RWPE2 (cell line): Measurements from ENCODE around the gene KLHDC9.

ENCODE experiments used
- ATAC-seq: fragments of 200-7000 bp; cut with Tn5 transposase; 3 replicates; pipeline ENCODE4 v1.9.1; 2021; ENCODE audit warnings: low read depth
- DNase-seq: peaks from one replicate; pipeline ENCODE4 v3.0.0-alpha.2; 2020; ENCODE audit warnings: low spot score
- H3K27ac ChIP-seq: fragments of 450-650 bp; 2 replicates; pipeline ENCODE4 v1.5.1; 2017; ENCODE audit warnings: mild to moderate bottlenecking; ENCODE audit not compliant: poor library complexity, severe bottlenecking
- H3K27me3 ChIP-seq: fragments of 250-450 bp; sonication (Bioruptor Pico); 2 replicates; pipeline ENCODE4 v1.5.1; 2021; ENCODE audit warnings: mild to moderate bottlenecking, moderate library complexity; ENCODE audit not compliant: insufficient read depth, poor library complexity, severe bottlenecking
- H3K36me3 ChIP-seq: fragments of 250-450 bp; sonication (Bioruptor Pico); 2 replicates; pipeline ENCODE4 v1.5.1; 2020; ENCODE audit warnings: low read depth, mild to moderate bottlenecking, moderate library complexity
- H3K4me1 ChIP-seq: fragments of 250-450 bp; sonication (Bioruptor Pico); 2 replicates; pipeline ENCODE4 v1.5.1; 2021; ENCODE audit warnings: mild to moderate bottlenecking, moderate library complexity; ENCODE audit not compliant: insufficient read depth, poor library complexity, severe bottlenecking
- H3K4me3 ChIP-seq: fragments of 250-450 bp; sonication (Bioruptor Pico); 2 replicates; pipeline ENCODE4 v1.5.1; 2021; ENCODE audit warnings: mild to moderate bottlenecking, moderate library complexity; ENCODE audit not compliant: severe bottlenecking
- H3K9me3 ChIP-seq: fragments of 250-450 bp; sonication (Bioruptor Pico); 2 replicates; pipeline ENCODE4 v1.5.1; 2021; ENCODE audit warnings: mild to moderate bottlenecking, moderate library complexity; ENCODE audit not compliant: severe bottlenecking
- CTCF ChIP-seq: fragments of 450-650 bp; IDR thresholded peaks from one replicate; pipeline ENCODE4 v1.5.1; 2017; ENCODE audit warnings: mild to moderate bottlenecking, moderate library complexity; ENCODE audit not compliant: poor library complexity, severe bottlenecking

KLHDC9 gene

GRCh38 chr1:161119092-161119903, 21.1 kb downstream of the KLHDC9 start:
- Histone ChIP-seq H3K27ac (peak overlapping the region; percentile 75), H3K27me3 (no peaks in the 10 kb centered on the region), H3K4me3 (no peak overlapping the region), H3K4me1 (peaks cover 26% of the 10 kb centered on the region), H3K36me3 (peaks cover 68% of the 10 kb centered on the region), H3K9me3 (no peaks in the 10 kb centered on the region)
- DNase-seq, result no peak
- ATAC-seq, result peak; percentile 48
- peak; percentile 55 for TF ChIP-seq CTCF

- Histone ChIP-seq H3K27ac (no peak overlapping the region), H3K4me3 (no peak overlapping the region), H3K36me3 (peaks cover 71% of the 10 kb centered on the region), H3K4me1 (peaks cover 16% of the 10 kb centered on the region), H3K9me3 (no peaks in the 10 kb centered on the region), H3K27me3 (no peaks in the 10 kb centered on the region)
- DNase-seq (no peak), ATAC-seq (no peak)
- TF ChIP-seq CTCF, result no peak
These were observed 23.0 kb downstream of the KLHDC9 start for GRCh38 chr1:161121042-161121650.

GRCh38 chr1:161121834-161122233, 23.7 kb downstream of the KLHDC9 start:
- Histone ChIP-seq H3K36me3 (peaks cover 72% of the 10 kb centered on the region), H3K27me3 (no peaks in the 10 kb centered on the region), H3K9me3 (no peaks in the 10 kb centered on the region), H3K27ac (no peak overlapping the region), H3K4me3 (no peak overlapping the region), H3K4me1 (peaks cover 11% of the 10 kb centered on the region)
- DNase-seq (no peak), ATAC-seq (no peak)
- TF ChIP-seq CTCF, result no peak

GRCh38 chr1:161122967-161123366, 24.8 kb downstream of the KLHDC9 start:
- TF ChIP-seq CTCF, result no peak
- Histone ChIP-seq H3K36me3 (peaks cover 83% of the 10 kb centered on the region), H3K9me3 (no peaks in the 10 kb centered on the region), H3K4me3 (no peak overlapping the region), H3K27ac (no peak overlapping the region), H3K27me3 (no peaks in the 10 kb centered on the region), H3K4me1 (peaks cover 10% of the 10 kb centered on the region)
- no peak for DNase-seq
- ATAC-seq, result no peak

- ATAC-seq (no peak), DNase-seq (no peak)
- H3K27ac ChIP-seq, result no peak overlapping the region
- H3K36me3 ChIP-seq, result peaks cover 74% of the 10 kb centered on the region
- TF ChIP-seq CTCF, result no peak
- H3K27me3 ChIP-seq, result no peaks in the 10 kb centered on the region
- H3K4me1 ChIP-seq, result peaks cover 3% of the 10 kb centered on the region
- no peaks in the 10 kb centered on the region for H3K9me3 ChIP-seq
- no peak overlapping the region for H3K4me3 ChIP-seq
These were observed 29.5 kb downstream of the KLHDC9 start for GRCh38 chr1:161127649-161128048.
